Neutrophil (primary cell): ENCODE measurements around the gene SMYD3.

ENCODE experiments used
- H3K27ac ChIP-seq: fragments of 200-600 bp; sonication (generic); 2 replicates; pipeline ENCODE4 v1.5.1; 2016; ENCODE audit warnings: mild to moderate bottlenecking, moderate library complexity
- H3K27me3 ChIP-seq: fragments of 200-600 bp; sonication (generic); 2 replicates; pipeline ENCODE4 v1.6.0; 2016; ENCODE audit warnings: mild to moderate bottlenecking
- H3K36me3 ChIP-seq: fragments of 200-600 bp; sonication (generic); 2 replicates; pipeline ENCODE4 v1.5.1; 2017
- H3K4me1 ChIP-seq, 2 experiments: fragments of 200-600 bp in 1 of 2; sonication (generic) in 1 of 2; 1 replicate in 1 of 2; 2 replicates in 1 of 2; pipeline versions ENCODE4 v1.5.1 to v1.6.1; 2013 to 2016; ENCODE audit warnings: low read depth in 1 of 2, low read length in 1 of 2, mild to moderate bottlenecking in 1 of 2, moderate library complexity in 1 of 2; ENCODE audit not compliant: control insufficient read depth in 1 of 2, insufficient read depth in 1 of 2
- H3K4me3 ChIP-seq, 2 experiments: fragments of 200-600 bp in 1 of 2; sonication (generic) in 1 of 2; 1 replicate in 1 of 2; 2 replicates in 1 of 2; pipeline ENCODE4 v1.5.1; 2013 to 2016; ENCODE audit warnings: low read depth in 1 of 2, low read length in 1 of 2, mild to moderate bottlenecking in 1 of 2, moderate library complexity in 1 of 2
- H3K9me3 ChIP-seq: fragments of 200-600 bp; sonication (generic); 2 replicates; pipeline ENCODE4 v1.5.1; 2016
- CTCF ChIP-seq: fragments of 200-600 bp; sonication (generic); IDR thresholded peaks from 2 replicates; pipeline ENCODE4 v1.5.1; 2016; ENCODE audit warnings: antibody characterized with exemption

SMYD3 gene

GRCh38 chr1:246170574-246171261, 336.4 kb downstream of the SMYD3 start:
- TF ChIP-seq CTCF = no peak
- Histone ChIP-seq H3K27me3 (no peaks in the 10 kb centered on the region), H3K9me3 (no peaks in the 10 kb centered on the region), H3K4me1 (no peaks in the 10 kb centered on the region), H3K36me3 (no peaks in the 10 kb centered on the region), H3K27ac (no peak overlapping the region), H3K4me3 (no peak overlapping the region)

- no peaks in the 10 kb centered on the region for H3K36me3 ChIP-seq
- TF ChIP-seq CTCF = no peak
- no peak overlapping the region for H3K4me3 ChIP-seq
- H3K27me3 ChIP-seq = no peaks in the 10 kb centered on the region
- H3K4me1 ChIP-seq = peaks cover 0 to 6% of the 10 kb centered on the region in 2 experiments
- H3K27ac ChIP-seq = no peak overlapping the region
- H3K9me3 ChIP-seq = no peaks in the 10 kb centered on the region
Measured at GRCh38 chr1:246169486-246169885, 337.6 kb downstream of the SMYD3 start.

DNA sequence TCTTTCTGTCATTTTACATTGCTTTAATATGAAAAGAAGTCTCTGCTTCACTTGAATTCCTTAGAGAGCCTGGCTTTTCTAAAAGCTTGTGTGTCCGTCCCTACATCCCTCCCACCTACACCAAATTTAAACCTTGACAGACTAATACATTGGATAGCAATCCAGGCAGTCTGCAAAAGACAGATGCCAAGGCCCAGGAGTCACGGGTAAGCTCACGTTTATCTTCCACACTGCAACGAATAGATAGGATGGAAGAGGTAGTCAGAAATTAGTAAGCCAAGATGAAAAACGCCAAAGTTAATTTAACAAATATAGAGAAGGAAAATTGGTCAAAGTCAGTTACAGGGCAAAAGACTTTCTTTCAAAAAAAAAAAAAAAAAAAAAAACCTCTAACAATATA, 338.1 kb downstream of the SMYD3 start:
- Histone ChIP-seq H3K27me3 (no peaks in the 10 kb centered on the region), H3K36me3 (no peaks in the 10 kb centered on the region), H3K9me3 (no peaks in the 10 kb centered on the region), H3K4me3 (no peak overlapping the region), H3K4me1 (peaks cover 0 to 6% of the 10 kb centered on the region in 2 experiments), H3K27ac (no peak overlapping the region)
- TF ChIP-seq CTCF = no peak

- Histone ChIP-seq H3K27me3 (no peaks in the 10 kb centered on the region), H3K9me3 (no peaks in the 10 kb centered on the region), H3K4me3 (no peak overlapping the region), H3K4me1 (peaks cover 0 to 6% of the 10 kb centered on the region in 2 experiments), H3K27ac (no peak overlapping the region), H3K36me3 (no peaks in the 10 kb centered on the region)
- TF ChIP-seq CTCF = no peak
Measured at GRCh38 chr1:246166841-246167240, 340.2 kb downstream of the SMYD3 start.

GRCh38 chr1:246165826-246166709, 341.0 kb downstream of the SMYD3 start:
- no peaks in the 10 kb centered on the region for H3K9me3 ChIP-seq
- peaks cover 0 to 6% of the 10 kb centered on the region in 2 experiments for H3K4me1 ChIP-seq
- H3K27ac ChIP-seq = no peak overlapping the region
- no peak overlapping the region for H3K4me3 ChIP-seq
- TF ChIP-seq CTCF = no peak
- H3K36me3 ChIP-seq = no peaks in the 10 kb centered on the region
- H3K27me3 ChIP-seq = no peaks in the 10 kb centered on the region
